IPS-NIHi7 (cell line): ENCODE measurements around the gene MBD3L2.
"Not testable (repeated sequence)": the region's sequence is repeated elsewhere in the genome, so short reads cannot be mapped to it uniquely, and the experiment has no call there.

Experiments used
- DNase-seq: peaks from one replicate; pipeline ENCODE4 v3.0.0; 2012; ENCODE audit warnings: mixed read lengths; ENCODE audit errors: extremely low spot score

The MBD3L2 gene

GRCh38 chr19:7049021-7049420 lies at the start of gene MBD3L2:
MBD3L2 (plus strand) TSS chr19:7049321; CDS start chr19:7049374, 53 bp downstream.
- not testable (repeated sequence) for DNase-seq

DNA sequence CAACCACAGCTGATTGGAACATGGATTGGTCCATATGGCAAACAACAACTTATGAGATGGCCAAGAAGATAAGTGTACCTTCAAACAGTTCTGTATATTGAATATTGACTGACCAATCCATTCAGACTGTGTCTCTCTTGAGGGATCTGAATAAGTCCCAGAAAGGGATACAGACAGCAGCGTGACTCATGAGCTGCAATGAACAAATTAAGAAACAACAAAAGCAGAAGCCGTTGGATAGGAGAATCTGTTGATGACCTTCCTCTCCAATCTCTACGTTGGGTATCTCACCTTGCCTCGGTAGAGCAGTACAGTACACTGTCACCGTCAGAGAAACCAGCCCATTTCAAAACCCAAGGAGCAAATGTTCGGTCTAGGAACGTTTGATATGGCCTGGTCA lies 49.2 kb upstream of the MBD3L2 start:
- no peak for DNase-seq

DNA sequence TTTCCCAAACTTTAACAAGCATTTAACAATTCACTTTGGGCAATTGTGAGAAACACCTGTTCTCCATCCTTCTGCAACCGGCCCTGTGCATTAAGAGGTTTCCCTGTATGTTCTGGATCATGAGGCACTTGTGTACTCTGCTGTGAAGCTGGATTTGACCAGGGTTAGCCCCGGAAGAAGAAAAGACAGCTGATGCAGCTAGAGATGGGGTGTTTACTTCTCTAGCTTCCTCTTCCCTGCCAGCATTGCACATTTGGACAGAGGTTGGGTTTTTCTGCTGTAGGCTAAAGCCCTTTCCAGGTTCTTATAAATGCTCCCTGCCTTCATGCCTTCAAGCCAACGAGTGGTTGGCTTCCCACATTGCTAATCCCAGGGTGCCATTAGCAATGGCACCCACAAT lies 48.8 kb upstream of the MBD3L2 start:
- no peak for DNase-seq

DNA sequence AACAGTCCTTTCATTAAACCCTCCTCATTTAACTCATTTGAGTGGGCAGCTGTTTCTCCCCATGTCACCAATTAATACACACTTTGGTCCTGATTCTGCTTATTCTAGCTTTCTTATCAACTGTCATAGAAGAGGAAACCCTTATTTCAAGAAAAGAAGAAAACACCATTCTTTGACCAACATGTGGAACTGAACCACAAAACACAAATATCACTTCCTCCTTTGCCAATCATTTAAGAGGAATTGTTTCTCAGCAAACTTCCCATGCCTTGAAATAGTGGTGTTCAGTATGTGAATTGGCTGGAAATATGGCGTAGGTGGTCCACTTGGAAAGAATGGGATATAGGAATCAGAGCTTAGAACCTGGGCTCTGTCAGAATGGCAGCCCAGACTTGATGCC lies 48.3 kb upstream of the MBD3L2 start:
- no peak for DNase-seq

- DNase-seq: no peak
These were observed 44.7 kb upstream of the MBD3L2 start for GRCh38 chr19:7004313-7004931.

DNA sequence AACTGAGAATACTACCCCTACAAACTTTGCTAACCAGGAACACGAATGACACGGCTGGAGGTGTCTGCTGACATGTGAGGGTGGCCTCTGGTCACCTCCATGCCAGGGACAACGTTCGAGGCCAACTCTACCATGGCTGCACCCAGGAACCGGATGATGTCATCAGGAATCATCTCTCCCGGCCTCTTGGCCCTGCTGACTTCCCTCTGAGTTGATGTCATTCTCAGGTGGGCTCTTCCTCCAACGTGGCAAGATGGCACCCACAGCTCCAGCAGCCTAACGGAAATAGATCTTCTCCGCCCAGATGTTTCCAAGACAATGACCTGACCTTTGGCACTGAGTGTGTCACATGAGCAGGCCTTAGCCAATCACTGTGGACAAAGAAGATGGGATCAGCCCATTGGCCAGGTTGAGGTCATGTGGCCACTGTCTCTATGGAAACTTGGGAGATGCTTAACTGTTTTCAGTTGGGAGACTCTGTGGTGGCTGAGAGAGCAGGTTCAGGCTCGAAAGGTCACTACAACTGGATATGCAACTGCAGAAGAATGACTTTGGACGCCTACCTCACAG lies 42.9 kb upstream of the MBD3L2 start:
- no peak for DNase-seq

- DNase-seq: no peak
These were observed 41.3 kb upstream of the MBD3L2 start for GRCh38 chr19:7007859-7008258.

- DNase-seq: no peak
These were observed 38.2 kb upstream of the MBD3L2 start for GRCh38 chr19:7010722-7011593.

- no peak for DNase-seq
These were observed 35.4 kb upstream of the MBD3L2 start for GRCh38 chr19:7013678-7014077.

GRCh38 chr19:7018828-7019227 lies 30.3 kb upstream of the MBD3L2 start:
- no peak for DNase-seq

GRCh38 chr19:7021331-7021730 lies 27.8 kb upstream of the MBD3L2 start, which contains the start of gene MBD3L2B:
MBD3L2B (minus strand) TSS chr19:7021431; CDS start chr19:7021397, 34 bp downstream.
- DNase-seq: not testable (repeated sequence)

DNA sequence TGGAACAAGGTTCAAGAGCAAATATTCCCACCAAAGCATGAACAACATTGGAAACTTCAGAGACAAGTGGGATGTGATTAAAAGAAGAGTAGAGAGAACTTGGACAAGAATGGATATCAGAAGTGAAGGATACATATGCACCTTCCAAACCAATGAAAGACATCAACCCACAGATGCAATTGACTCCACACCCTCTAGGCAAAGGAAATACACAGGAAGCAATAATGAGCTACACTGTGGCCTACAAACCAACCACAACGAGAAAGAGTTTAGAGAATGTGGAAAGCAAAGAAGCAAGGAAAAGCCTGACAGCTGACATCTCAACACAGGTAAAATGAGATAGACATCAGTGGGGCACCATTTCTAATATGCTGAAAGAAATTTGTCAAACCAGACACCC lies 20.3 kb upstream of the MBD3L2 start:
- not testable (repeated sequence) for DNase-seq

DNA sequence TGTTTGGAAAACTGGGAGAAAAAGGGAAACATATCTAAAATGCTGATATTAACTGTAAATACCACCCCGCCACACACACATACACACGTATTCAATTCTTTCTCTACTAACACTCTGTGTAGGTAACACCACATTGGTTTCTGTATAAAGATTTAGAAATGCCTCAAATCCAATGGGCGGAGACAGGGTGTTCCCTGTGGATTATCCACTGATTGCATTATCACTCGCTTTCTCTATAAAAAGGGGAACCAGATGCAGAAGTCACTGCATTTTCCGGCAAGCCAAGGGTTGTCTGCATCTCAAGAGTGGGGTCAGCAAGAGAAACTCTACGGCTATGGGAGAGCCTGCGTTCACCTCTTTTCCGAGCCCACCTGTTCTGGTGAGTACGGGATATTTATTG lies 18.8 kb upstream of the MBD3L2 start, which contains the start of gene MBD3L5:
MBD3L5 (plus strand) TSS at position 301 of the 400 bp plus-strand sequence; CDS start at position 335, 34 bp downstream.
- not testable (repeated sequence) for DNase-seq

DNA sequence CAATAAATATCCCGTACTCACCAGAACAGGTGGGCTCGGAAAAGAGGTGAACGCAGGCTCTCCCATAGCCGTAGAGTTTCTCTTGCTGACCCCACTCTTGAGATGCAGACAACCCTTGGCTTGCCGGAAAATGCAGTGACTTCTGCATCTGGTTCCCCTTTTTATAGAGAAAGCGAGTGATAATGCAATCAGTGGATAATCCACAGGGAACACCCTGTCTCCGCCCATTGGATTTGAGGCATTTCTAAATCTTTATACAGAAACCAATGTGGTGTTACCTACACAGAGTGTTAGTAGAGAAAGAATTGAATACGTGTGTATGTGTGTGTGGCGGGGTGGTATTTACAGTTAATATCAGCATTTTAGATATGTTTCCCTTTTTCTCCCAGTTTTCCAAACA lies 9.0 kb upstream of the MBD3L2 start, which contains the start of gene MBD3L4:
MBD3L4 (minus strand) TSS at position 101 of the 400 bp plus-strand sequence; CDS start at position 66, 35 bp downstream.
- not testable (repeated sequence) for DNase-seq

DNA sequence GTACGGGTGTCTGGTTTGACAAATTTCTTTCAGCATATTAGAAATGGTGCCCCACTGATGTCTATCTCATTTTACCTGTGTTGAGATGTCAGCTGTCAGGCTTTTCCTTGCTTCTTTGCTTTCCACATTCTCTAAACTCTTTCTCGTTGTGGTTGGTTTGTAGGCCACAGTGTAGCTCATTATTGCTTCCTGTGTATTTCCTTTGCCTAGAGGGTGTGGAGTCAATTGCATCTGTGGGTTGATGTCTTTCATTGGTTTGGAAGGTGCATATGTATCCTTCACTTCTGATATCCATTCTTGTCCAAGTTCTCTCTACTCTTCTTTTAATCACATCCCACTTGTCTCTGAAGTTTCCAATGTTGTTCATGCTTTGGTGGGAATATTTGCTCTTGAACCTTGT lies 7.6 kb upstream of the MBD3L2 start:
- DNase-seq: not testable (repeated sequence)

DNA sequence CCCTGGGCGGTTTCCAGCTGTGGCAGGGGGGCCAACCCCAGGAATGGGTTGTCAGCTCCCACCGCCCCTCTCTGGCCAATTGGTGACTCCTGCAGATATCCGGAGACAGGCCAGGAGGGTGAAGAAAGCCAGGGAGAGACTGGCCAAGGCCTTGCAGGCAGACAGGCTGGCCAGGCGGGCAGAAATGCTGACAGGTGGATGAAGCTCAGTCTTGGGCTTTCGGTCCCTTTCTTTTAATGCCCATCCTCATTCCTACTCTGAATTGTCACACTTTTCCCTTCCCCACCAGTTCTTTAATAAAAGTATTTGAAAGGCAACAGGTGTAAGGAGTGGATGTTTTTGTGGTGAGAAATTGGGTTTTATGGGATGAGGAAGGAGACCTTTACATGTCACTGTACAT lies 2.3 kb downstream of the MBD3L2 start:
- not testable (repeated sequence) for DNase-seq

DNA sequence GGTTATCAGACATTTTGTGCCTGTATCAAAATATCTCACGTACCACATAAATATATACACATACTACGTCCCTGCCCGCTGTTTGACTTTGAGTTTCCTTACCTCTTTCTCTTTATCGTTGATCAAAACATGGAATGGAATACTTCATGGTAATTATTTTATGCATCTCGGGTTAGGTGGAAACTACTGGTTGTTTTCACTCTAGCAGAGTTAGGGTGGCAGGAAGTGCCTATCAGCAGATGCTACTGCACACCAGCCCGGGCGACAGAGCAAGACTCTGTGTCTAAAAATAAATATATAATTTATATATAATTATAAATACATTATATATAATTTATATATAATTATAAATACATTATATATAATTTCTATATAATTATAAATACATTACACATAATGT lies 3.8 kb downstream of the MBD3L2 start:
- not testable (repeated sequence) for DNase-seq

- DNase-seq: not testable (repeated sequence)
These were observed 5.7 kb downstream of the MBD3L2 start for GRCh38 chr19:7054635-7055368.

DNA sequence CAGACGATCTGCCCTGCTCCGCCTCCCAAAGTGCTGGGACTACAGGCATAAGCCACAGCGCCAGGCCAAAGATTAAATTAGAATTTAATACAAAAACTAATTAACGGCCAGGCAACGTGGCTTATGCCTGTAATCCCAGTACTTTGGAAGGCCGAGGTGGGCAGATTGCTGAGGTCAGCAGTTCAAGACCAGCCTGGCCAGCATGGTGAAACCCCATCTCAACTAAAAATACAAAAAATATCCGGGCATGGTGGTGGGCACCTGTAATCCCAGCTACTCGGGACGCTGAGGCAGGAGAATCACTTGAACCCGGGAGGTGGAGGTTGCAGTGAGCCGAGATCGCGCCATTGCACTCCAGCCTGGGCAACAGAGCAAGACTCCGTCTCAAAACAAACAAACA lies 6.6 kb downstream of the MBD3L2 start:
- not testable (repeated sequence) for DNase-seq

DNA sequence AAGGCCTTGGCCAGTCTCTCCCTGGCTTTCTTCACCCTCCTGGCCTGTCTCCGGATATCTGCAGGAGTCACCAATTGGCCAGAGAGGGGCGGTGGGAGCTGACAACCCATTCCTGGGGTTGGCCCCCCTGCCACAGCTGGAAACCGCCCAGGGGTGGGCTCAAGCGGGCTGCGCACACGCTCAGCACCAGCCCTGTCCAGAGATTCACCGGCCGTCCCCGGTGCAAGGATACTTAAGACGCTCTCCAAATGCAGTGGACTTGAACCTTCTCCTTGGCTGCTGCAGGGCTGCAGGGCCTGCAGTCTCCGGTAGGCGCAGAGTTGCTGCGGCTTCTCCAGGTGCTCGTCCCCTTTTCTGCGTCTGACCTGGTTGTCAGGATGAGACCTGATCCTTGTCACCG lies 7.2 kb downstream of the MBD3L2 start:
- not testable (repeated sequence) for DNase-seq

DNA sequence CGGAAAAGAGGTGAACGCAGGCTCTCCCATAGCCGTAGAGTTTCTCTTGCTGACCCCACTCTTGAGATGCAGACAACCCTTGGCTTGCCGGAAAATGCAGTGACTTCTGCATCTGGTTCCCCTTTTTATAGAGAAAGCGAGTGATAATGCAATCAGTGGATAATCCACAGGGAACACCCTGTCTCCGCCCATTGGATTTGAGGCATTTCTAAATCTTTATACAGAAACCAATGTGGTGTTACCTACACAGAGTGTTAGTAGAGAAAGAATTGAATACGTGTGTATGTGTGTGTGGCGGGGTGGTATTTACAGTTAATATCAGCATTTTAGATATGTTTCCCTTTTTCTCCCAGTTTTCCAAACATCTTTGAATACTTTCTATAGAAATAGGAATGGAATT lies 9.5 kb downstream of the MBD3L2 start, which contains the start of gene MBD3L3:
MBD3L3 (minus strand) TSS at position 101 of the 400 bp plus-strand sequence; CDS start at position 30, 71 bp downstream.
- DNase-seq: not testable (repeated sequence)
